Retinal pigment epithelial cell (primary cell): ENCODE measurements around the gene FAM181A.
A peak's percentile ranks its signal among the peaks of the same experiment; 100 is the strongest.

Source experiments
- DNase-seq: peaks from one replicate; pipeline ENCODE4 v3.0.0-alpha.2; 2010; ENCODE audit warnings: low read depth
- H3K4me3 ChIP-seq: 2 replicates; pipeline ENCODE4 v1.5.1; 2011; ENCODE audit warnings: mild to moderate bottlenecking, low read length, control low read depth, moderate library complexity
- TF ChIP-seq, protein P1 (sequence below): conservative IDR thresholded peaks from 2 replicates; pipeline ENCODE4 v1.5.1; 2011; ENCODE audit warnings: low read depth, low read length, control low read depth, inconsistent platforms

FAM181A gene

DNA sequence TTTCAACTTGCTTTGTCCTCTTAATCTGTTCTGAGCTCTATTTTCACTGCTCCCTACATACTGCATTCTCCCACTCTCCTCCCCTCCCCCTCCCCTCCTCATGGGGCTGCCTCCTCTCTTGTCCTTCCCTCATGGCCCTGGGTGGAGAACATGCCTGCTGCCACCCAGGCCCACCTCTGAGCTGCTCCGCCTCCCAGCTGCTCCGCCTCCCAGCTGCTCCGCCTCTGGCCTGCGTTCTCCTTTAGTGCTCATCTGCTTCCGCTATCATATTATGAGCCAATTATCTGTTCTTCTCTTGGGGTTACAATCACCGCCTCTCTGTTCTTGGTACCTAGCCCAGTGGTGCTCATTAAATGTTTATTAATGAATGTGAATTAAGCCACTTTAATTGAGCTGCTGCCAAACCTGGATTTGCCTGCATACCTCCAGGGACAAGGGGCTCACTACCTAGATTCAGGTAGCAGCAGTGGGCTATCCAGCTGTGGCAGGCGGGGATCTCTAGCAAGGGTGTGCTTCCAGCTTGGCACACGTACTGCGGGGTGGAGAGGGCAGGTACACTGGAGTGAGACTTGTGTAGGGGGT is 32.0 kb upstream of the FAM181A start:
- TF ChIP-seq, protein P1, sequence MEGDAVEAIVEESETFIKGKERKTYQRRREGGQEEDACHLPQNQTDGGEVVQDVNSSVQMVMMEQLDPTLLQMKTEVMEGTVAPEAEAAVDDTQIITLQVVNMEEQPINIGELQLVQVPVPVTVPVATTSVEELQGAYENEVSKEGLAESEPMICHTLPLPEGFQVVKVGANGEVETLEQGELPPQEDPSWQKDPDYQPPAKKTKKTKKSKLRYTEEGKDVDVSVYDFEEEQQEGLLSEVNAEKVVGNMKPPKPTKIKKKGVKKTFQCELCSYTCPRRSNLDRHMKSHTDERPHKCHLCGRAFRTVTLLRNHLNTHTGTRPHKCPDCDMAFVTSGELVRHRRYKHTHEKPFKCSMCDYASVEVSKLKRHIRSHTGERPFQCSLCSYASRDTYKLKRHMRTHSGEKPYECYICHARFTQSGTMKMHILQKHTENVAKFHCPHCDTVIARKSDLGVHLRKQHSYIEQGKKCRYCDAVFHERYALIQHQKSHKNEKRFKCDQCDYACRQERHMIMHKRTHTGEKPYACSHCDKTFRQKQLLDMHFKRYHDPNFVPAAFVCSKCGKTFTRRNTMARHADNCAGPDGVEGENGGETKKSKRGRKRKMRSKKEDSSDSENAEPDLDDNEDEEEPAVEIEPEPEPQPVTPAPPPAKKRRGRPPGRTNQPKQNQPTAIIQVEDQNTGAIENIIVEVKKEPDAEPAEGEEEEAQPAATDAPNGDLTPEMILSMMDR: no peak
- no peak for DNase-seq
- no peak overlapping the region for H3K4me3 ChIP-seq

DNA sequence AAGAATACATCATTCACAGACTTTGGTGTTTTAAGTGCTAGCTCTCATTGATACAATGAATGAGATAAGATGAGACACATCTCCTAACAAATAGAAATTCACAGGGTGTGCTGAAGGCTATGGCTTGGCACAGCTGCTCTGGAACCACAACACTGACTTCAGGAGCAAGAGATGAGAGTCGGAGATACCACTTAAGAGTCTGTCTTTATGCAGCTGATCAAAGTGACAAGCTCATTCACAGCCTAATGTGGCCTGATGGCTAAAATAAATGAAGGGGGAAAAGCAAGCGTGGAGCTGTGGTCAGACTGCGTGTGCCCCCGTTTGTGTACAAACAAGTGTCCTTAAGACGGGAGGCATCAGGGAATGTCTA is 29.7 kb upstream of the FAM181A start:
- TF ChIP-seq, protein P1: no peak
- no peak for DNase-seq
- no peak overlapping the region for H3K4me3 ChIP-seq

DNA sequence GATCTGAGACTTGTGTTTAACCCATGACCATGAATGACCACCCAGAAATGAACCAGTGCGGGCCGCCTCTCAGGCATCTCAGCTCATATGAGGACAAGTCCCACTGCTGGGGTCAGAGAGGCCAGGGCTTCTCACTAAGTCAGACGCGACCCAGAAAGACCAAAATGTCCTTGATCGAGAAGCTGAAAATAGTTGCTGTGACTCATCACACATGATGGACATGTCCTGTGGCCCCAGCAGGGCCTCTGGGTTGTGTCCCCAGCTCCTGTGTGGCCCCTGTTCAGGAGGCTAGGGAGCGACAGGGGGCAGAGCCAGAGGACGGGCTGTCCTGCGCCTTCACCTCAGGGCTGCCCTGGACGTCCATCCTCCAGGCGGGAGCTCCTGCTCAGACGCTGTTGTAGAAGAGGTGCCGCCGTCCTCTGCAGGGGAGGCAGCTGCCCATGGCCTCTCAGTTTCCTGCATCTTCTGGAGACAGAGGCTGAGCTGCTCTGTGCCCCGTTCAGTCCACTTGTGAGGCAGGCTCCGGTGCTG is 29.0 kb upstream of the FAM181A start:
- no peak overlapping the region for H3K4me3 ChIP-seq
- TF ChIP-seq, protein P1: no peak
- DNase-seq: no peak

DNA sequence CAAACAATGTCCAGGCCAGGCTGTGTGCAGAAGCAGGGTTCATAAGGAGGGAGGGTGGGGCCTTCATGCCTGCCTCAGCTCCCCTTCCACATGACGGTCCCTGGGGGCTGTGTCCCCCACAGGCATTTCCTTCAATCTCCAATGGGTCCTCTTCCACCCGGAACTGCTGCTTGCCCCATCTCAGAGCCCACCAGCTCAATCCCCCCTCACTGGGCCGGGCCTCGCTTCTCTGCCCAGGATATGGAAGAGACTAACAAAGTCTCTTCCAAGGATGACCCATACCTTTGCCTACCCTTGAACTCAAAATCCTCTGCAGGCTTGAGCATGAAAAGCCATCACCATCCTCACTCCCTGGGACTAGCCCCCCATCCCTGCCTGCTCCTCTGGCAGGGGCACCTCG is 28.4 kb upstream of the FAM181A start:
- H3K4me3 ChIP-seq: no peak overlapping the region
- DNase-seq: no peak
- TF ChIP-seq, protein P1: no peak

DNA sequence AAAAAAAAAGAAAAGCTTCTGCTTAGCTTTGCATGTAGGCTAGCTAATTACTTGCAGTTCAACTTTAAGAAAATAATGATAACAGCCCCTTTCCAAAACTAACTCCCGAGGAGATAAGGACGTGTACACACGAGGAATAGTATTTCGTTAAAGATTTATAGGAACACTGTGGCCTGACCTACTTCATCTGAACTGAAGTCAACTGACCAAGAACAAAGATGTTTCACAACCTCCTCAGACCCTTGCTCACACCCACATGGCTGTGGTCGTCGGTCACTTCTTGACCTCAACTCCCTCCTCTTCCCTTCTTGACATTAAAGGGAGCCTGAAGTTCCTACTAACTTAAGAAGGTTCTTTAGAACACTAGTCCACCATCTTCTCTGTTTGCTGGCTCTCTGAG is 25.3 kb upstream of the FAM181A start:
- no peak for DNase-seq
- TF ChIP-seq, protein P1: no peak
- no peak overlapping the region for H3K4me3 ChIP-seq

DNA sequence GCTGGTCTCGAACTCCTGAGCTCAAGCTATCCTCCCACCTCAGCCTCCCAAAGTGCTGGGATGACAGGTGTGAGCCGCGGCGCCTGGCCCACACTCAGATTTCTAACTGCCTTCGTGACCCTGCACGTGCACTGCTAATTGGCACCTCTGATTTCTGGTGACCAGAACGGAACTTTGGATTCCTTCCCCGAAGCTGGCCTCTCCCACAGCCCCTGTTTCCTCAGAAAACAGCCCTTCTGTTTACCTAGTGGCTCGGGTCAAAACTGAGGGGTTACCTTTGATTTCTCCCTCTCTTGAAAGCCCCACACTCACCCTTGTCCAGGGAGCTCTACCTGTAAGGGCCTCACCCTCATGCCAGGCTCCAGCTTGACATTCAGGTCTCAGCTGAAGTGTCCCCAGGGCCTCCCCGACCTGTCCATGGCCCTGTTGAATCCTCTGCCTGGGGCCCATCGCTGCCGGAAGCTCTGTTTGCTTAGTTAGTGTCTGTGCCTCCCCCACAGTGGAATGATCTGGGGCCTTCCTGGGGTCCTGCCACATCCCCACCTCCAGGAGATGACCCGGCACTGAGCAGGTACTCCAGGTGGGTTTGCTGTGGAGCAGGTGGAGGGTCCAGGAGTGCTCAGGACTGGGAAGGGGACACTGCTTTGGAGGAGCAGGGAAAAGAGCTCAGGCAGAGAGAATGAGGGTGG is 24.4 kb upstream of the FAM181A start:
- no peak for DNase-seq
- TF ChIP-seq, protein P1: no peak
- H3K4me3 ChIP-seq: no peak overlapping the region

DNA sequence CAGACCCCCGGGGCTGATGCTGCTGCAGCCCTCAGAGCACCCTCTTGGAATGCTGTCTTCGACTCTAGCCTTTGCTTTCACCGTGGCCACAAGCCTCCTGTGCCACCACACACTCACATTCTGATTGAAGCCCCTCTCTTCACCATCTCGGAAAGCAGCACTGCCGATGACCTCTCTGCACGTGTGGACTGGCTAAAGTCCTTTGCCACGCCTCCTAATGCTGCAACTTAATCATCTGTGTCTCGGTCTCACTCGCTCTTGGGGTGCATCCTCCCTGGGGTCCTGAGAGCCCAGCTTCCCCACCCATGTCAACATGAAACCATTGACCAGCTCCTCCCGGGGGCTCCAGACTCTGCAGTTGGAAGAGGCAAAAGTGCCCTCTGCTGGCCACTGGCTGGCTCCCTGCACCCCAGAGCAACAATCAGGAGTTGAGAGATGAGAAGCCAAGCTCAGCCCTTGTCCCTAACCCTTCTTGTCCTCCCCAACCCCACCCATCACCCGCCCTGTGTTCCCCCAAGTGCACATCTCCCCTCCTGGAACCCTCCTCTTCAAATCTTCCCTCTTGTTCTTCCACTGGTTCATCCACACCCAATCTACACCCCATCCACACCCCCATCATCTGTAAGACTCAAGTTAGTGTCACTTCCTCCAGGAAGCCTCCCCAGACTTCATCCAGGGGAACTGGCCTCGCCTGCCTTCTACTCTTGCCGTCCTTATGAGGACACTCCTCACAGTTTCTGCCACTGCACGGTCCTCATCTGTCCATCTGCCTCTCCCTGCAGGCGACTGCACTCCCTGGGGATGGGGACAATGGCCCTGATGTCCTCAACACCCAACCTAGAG is 23.6 kb upstream of the FAM181A start:
- no peak for DNase-seq
- TF ChIP-seq, protein P1: peak; percentile 45

More for the DNA sequence above, 23.6 kb upstream of the FAM181A start:
- H3K4me3 ChIP-seq: no peak overlapping the region
